ENCODE results near the gene SELENON.

Gene SELENON

DNA sequence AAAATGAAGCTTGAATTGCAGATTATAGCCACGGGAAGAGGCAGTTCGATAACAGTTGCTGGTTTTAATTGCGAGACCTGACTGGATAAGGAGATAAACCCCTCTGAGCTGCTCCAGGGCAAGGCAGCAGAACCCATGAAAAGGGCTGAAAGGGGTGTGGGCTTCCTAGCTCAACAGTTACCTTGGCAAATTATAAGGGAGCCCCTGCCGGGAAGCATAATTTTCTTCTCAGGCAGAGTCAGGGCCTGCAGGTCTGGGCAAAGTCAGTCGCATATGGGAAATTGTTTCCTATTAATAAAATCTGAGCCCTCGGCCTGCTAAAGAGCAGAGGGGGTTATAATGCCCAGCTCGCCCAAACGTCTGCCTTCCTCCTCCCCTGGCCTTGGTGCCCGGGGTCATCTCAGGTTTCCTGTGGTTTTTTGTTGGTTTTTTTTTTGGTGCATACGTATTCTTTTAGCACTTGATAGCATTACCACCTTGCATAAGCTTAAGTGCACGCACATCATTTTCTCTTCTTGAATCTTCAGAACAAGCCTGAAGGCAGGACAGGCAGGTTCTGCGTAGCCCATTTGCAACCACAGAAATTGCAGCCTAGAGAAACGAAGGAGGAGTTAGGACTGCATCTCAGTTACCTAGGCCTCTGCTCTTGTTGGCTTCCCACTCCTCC, 33.9 kb upstream of the SELENON start:
- DNase-seq (ENCODE audit: extremely low read depth, low read depth), result no peak
- TF ChIP-seq, protein P1, sequence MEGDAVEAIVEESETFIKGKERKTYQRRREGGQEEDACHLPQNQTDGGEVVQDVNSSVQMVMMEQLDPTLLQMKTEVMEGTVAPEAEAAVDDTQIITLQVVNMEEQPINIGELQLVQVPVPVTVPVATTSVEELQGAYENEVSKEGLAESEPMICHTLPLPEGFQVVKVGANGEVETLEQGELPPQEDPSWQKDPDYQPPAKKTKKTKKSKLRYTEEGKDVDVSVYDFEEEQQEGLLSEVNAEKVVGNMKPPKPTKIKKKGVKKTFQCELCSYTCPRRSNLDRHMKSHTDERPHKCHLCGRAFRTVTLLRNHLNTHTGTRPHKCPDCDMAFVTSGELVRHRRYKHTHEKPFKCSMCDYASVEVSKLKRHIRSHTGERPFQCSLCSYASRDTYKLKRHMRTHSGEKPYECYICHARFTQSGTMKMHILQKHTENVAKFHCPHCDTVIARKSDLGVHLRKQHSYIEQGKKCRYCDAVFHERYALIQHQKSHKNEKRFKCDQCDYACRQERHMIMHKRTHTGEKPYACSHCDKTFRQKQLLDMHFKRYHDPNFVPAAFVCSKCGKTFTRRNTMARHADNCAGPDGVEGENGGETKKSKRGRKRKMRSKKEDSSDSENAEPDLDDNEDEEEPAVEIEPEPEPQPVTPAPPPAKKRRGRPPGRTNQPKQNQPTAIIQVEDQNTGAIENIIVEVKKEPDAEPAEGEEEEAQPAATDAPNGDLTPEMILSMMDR (IDR thresholded peaks at IDR 0.05; ENCODE audit: low read depth, low read length), result no peak

DNA sequence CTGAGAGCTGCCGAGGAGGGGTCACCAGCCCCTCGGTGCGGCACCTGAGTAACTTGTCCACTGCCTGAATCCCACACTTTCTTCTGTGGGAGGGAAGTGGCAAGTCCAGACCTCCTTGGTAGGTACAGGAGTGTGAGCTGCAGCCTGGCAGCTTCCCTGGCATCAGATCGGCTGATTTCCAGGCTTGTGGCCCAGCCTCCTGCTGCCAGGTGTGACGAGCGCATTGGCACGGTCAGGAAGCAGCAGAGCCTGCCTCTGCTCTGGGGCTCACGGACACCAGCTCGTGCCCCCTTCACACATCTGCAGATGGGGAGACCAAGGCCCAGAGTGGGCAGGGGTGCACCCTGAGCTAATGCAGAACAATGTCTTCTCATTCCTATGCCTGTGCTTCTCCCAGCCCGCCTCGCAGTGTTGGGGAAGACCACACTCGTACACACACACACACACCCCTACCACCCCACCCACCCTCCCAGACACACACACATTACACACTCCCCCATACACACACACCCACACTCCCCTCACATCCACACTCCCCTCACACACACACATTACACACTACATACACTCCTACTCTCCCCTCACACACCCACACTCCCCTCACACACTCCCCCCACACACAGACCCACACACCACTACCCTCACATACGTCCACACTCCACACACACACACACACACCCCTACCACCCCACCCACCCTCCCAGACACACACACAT, 33.1 kb upstream of the SELENON start:
- TF ChIP-seq, protein P1 (IDR thresholded peaks at IDR 0.05; ENCODE audit: low read depth, low read length), result no peak

DNA sequence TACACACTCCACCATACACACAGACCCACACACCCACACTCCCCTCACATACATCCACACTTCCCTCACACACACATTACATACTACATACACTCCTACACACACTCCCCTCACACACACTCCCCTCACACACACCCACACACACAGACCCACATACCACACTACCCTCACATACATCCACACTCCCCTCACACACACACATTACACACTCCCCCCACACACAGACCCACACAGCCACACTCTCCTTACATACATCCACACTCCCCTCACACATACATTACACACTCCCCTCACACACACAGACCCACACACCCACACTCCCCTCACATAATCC, 32.6 kb upstream of the SELENON start:
- DNase-seq (ENCODE audit: extremely low read depth, low read depth), result no peak
- TF ChIP-seq, protein P1 (IDR thresholded peaks at IDR 0.05; ENCODE audit: low read depth, low read length), result no peak

More for the DNA sequence above, 33.1 kb upstream of the SELENON start:
- no peak for DNase-seq (ENCODE audit: extremely low read depth, low read depth)

DNA sequence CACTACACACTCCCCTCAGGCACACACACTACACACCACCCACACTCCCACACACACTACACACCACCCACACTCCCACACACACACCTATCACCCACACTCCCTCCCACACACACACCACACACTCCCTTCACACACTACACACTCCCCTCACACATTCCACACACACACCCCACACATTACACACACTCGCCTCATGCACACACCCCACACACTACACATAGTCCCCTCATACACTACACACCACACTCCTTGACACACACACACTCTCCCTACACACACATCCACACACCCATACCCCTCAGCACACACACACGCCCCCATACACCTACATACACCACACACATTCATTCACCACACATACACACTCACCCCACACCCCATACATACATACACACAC, 31.0 kb upstream of the SELENON start:
- TF ChIP-seq, protein P1 (IDR thresholded peaks at IDR 0.05; ENCODE audit: low read depth, low read length), result no peak
- no peak for DNase-seq (ENCODE audit: extremely low read depth, low read depth)

DNA sequence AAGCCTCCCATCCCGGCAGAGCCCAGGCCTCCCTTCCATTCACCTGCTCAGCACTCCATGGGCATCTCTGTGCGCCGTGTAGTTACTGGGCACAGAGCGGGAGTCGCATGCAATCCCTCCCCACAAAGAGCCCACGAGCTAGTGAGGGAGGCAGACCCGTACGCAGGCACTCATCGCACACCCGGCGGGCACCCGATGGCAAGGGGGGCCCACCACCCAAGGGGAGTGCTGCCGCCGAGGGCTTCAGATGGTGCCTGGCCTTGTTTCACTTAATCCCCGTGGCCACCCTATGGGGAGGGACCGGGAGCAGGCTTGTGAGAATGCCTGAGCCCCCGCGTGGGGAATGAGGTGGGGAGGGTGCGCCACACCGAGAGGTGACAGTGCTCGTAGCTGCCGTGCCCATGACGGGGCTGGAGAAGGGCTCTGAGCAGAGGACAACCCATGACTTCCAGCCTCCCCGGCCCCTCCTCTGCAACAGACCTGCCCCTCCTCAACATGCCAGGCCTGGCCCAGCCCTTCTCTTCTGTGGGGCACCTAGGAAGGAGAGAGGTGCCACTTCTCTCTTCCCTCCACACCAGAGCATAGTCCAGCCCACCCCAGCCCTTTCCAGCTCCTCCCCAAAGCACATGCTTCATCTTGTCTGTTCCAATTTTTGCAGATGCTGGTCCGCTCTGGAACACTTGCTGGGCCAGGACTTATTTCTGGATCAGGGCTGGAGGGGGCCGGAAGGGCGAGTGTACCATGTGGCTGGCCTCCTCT, 30.2 kb upstream of the SELENON start:
- TF ChIP-seq, protein P1 (IDR thresholded peaks at IDR 0.05; ENCODE audit: low read depth, low read length), result no peak
- no peak for DNase-seq (ENCODE audit: extremely low read depth, low read depth)

DNA sequence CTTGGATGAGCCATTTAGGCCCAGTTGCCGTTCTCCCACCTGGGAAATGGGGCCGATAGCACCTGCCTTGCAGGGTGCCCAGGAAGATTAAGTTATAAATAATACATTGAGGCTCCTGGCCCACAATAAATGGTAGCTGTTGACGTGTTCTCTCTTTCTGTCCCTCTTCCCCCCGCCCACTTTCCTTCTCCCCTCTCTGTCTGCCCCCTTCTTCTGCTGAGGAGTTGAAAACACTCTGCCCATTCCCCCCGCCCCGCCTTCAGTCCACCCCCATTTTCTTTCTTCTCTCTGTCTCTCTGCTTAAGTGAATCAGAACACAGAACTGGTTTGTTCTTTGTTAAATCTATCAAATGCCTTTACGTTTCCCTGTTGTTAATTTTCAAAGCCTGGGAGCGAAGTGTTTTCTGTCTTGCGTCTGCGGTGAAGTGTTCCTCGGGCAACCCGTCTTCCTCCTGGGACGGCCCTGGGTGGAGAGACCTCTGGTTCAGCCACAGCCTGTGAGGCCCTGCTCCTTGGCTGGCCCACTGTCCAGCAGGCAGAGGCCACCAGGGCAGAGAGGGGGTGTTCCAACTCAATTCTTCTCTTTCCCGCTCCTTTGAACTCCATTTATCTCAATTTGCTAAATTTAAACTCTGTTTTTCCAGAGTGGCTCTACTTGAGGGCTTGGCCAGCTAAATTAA, 29.3 kb upstream of the SELENON start:
- DNase-seq (ENCODE audit: extremely low read depth, low read depth), result no peak
- TF ChIP-seq, protein P1 (IDR thresholded peaks at IDR 0.05; ENCODE audit: low read depth, low read length), result no peak
